Ovary (tissue), 9 donors: ENCODE data around the gene SMLR1. TPM values are rescaled to one million over a fixed set of nuclear protein-coding genes. Genes with fewer than 3 reads are reported as not detected.

Source experiments
- DNase-seq, 5 donors: peaks; one replicate each; pipeline ENCODE4 v3.0.0-alpha.2; 2019 to 2020
- H3K27ac ChIP-seq, 2 donors: fragments of 200-600 bp; one replicate each; pipeline versions ENCODE4 v1.5.1 to v1.8.0; 2019 to 2022
- H3K27me3 ChIP-seq: fragments of 200-600 bp; one replicate; pipeline ENCODE4 v1.8.0; 2022
- H3K36me3 ChIP-seq: fragments of 200-600 bp; sonication (generic); one replicate; pipeline ENCODE4 v1.5.1; 2019
- H3K4me1 ChIP-seq: one replicate; pipeline ENCODE4 v1.8.1; 2013; ENCODE audit warnings: mild to moderate bottlenecking, moderate library complexity; ENCODE audit not compliant: insufficient read depth
- H3K4me3 ChIP-seq: fragments of 200-600 bp; sonication (generic); one replicate; pipeline ENCODE4 v1.5.1; 2017
- H3K9me3 ChIP-seq, 2 donors: fragments of 200-600 bp in 1 of 2; sonication (generic) in 1 of 2; one replicate each; pipeline versions ENCODE4 v1.5.1 to v1.8.1; 2013 to 2019; ENCODE audit warnings: mild to moderate bottlenecking in 1 of 2, moderate library complexity in 1 of 2
- CTCF ChIP-seq, 3 donors: fragments of 450-650 bp in 2 of 3; fragments of 200-600 bp in 1 of 3; IDR thresholded peaks; one replicate each; pipeline versions ENCODE4 v1.5.1 to v1.8.0; 2016 to 2022; ENCODE audit warnings: antibody characterized with exemption in 3 of 3, mild to moderate bottlenecking in 1 of 3
- EP300 ChIP-seq: sonication (generic); formaldehyde crosslinking; IDR thresholded peaks from one replicate; pipeline ENCODE4 v1.6.1; 2017; ENCODE audit warnings: antibody characterized with exemption
- POLR2A ChIP-seq: fragments of 450-650 bp; IDR thresholded peaks from one replicate; pipeline ENCODE4 v1.6.1; 2017; ENCODE audit warnings: antibody characterized with exemption, mild to moderate bottlenecking, moderate library complexity
- WGBS, 3 donors: extraction: QIAGEN DNeasy Blood & Tissue Kit in 1 of 3; methylation state at CpG; one replicate each; pipeline versions ENCODE4 v1.1.5 to v1.1.7; 2013 to 2017; 5-methylcytosine and 5-hydroxymethylcytosine counted together
- intact Hi-C, 4 donors: fragments of 100-400 bp; cut with DNase I; formaldehyde crosslinking; loops; one replicate each; pipeline versions ENCODE4 v1.11.0 to v1.15.1; 2022 to 2023
- polyA plus RNA-seq, 2 donors: library from polyadenylated mRNA; stranded (reverse); fragments of 200-250 nt in 1 of 2; fragments of 350-450 nt in 1 of 2; fragmentation: Illumina TruSeq in 1 of 2; extraction: RNeasy Lipid Tissue Mini Kit (QIAGEN cat#74804) in 1 of 2; gene quantifications; one replicate each; pipeline ENCODE4 v1.2.3, GENCODE V29; 2013 to 2014
- total RNA-seq, 7 donors: library from RNA; depleted of rRNA in 2 of 7; stranded (reverse); fragments of >200 nt in 2 of 7; fragmentation: NEBNext Ultra II Directional in 3 of 7; extraction: Animal tissue kit (Norgen Biotek cat#: 25700) in 3 of 7; gene quantifications; one replicate each; pipeline versions ENCODE4 v1.1.0 to v1.2.4, GENCODE V29; 2016 to 2023
- donor health status: DM: no; HTN: no; CAD: no; lungs with moderate emphysema.
- donor health status: DM: no; HTN: no; CAD: no.
- donor health status: Bipolar disorder and iron deficiency.
- donor health status: DM: yes; HTN: yes; CAD: no.
- donor health status: DM: no; HTN: no; CAD: no.
- donor health status: DM: yes; HTN: yes; CAD: no.

SMLR1 gene
- total and polyA plus RNA-seq, 9 donors, result 0.08 to 0.40 (median 0.16) TPM; not detected in 5

GRCh38 chr6:130837067-130837466, 9.9 kb downstream of the SMLR1 start:
- H3K27me3 ChIP-seq, result no peaks in the 10 kb centered on the region
- no peak overlapping the region for H3K27ac ChIP-seq
- H3K4me1 ChIP-seq, result peaks cover 6% of the 10 kb centered on the region
- no peak for TF ChIP-seq EP300
- no peak for TF ChIP-seq POLR2A
- no peak overlapping the region for H3K4me3 ChIP-seq
- H3K9me3 ChIP-seq, result no peaks in the 10 kb centered on the region
- intact Hi-C loops, result loop anchor here in 1 of 4 donors (10.0 kb wide), 1 partner anchor 142 kb away; no protein-coding TSS in a partner anchor
- no peaks in the 10 kb centered on the region for H3K36me3 ChIP-seq
- no peak for DNase-seq

- no peaks in the 10 kb centered on the region for H3K9me3 ChIP-seq
- WGBS, 3 donors, result 67 to 82% (median 74%) methylated on average over 6 of the region's 6 CpGs
- TF ChIP-seq POLR2A, result no peak
Measured at GRCh38 chr6:130838250-130838860, 11.1 kb downstream of the SMLR1 start.

GRCh38 chr6:130838951-130839350, 11.7 kb downstream of the SMLR1 start:
- peak overlapping the region in 1 of 2 donors; percentile 37 for H3K27ac ChIP-seq

More at GRCh38 chr6:130838250-130838860, 11.1 kb downstream of the SMLR1 start:
- intact Hi-C loops, result loop anchor here in 1 of 4 donors (10.0 kb wide), 1 partner anchor 144 kb away; no protein-coding TSS in a partner anchor
- Histone ChIP-seq H3K27me3 (no peaks in the 10 kb centered on the region), H3K4me1 (peaks cover 6% of the 10 kb centered on the region), H3K36me3 (no peaks in the 10 kb centered on the region), H3K4me3 (no peak overlapping the region), H3K27ac (peak overlapping the region in 1 of 2 donors; percentile 37)
- DNase-seq, result no peak

GRCh38 chr6:130839379-130839778, 12.2 kb downstream of the SMLR1 start:
- H3K9me3 ChIP-seq, result no peaks in the 10 kb centered on the region
- WGBS, 3 donors, result 73 to 75% (median 73%) methylated on average over 2 of the region's 2 CpGs
- peak overlapping the region in 1 of 2 donors; percentile 37 for H3K27ac ChIP-seq
- H3K4me3 ChIP-seq, result no peak overlapping the region
- TF ChIP-seq EP300 (no peak), CTCF (IDR thresholded peaks at IDR 0.05) (no peak), POLR2A (no peak)
- H3K4me1 ChIP-seq, result peaks cover 6% of the 10 kb centered on the region
- intact Hi-C loops, result loop anchor here in 1 of 4 donors (10.0 kb wide), 1 partner anchor 145 kb away; no protein-coding TSS in a partner anchor
- DNase-seq, result no peak
- H3K36me3 ChIP-seq, result no peaks in the 10 kb centered on the region
- no peaks in the 10 kb centered on the region for H3K27me3 ChIP-seq

More at GRCh38 chr6:130838951-130839350, 11.7 kb downstream of the SMLR1 start:
- Histone ChIP-seq H3K9me3 (no peaks in the 10 kb centered on the region), H3K4me3 (no peak overlapping the region), H3K27me3 (no peaks in the 10 kb centered on the region), H3K36me3 (no peaks in the 10 kb centered on the region), H3K4me1 (peaks cover 6% of the 10 kb centered on the region)
- no peak for DNase-seq
- 2 to 11% (median 6%) methylated on average over 5 of the region's 5 CpGs for WGBS, 3 donors
- intact Hi-C loops, result loop anchor here in 1 of 4 donors (10.0 kb wide), 1 partner anchor 144 kb away; no protein-coding TSS in a partner anchor
- TF ChIP-seq CTCF (IDR thresholded peaks at IDR 0.05) (no peak), EP300 (no peak), POLR2A (no peak)

- Histone ChIP-seq H3K9me3 (no peaks in the 10 kb centered on the region), H3K4me1 (peaks cover 6% of the 10 kb centered on the region), H3K36me3 (no peaks in the 10 kb centered on the region), H3K4me3 (no peak overlapping the region), H3K27ac (peak overlapping the region in 1 of 2 donors; percentile 37), H3K27me3 (no peaks in the 10 kb centered on the region)
- no peak for DNase-seq
- no peak for TF ChIP-seq EP300
- TF ChIP-seq POLR2A, result no peak
- no peak for TF ChIP-seq CTCF (IDR thresholded peaks at IDR 0.05)
- 87 to 92% (median 91%) methylated on average over 2 of the region's 2 CpGs for WGBS, 3 donors
- intact Hi-C loops, result loop anchor here in 2 of 4 donors (10.0 kb wide), 2 partner anchors 475 to 515 kb away; partner anchors contain the start of gene TMEM200A (in 1 of the 2)
Measured at GRCh38 chr6:130840050-130840449, 12.8 kb downstream of the SMLR1 start.
